Measurements from ENCODE around the gene AGPAT4.

DNA sequence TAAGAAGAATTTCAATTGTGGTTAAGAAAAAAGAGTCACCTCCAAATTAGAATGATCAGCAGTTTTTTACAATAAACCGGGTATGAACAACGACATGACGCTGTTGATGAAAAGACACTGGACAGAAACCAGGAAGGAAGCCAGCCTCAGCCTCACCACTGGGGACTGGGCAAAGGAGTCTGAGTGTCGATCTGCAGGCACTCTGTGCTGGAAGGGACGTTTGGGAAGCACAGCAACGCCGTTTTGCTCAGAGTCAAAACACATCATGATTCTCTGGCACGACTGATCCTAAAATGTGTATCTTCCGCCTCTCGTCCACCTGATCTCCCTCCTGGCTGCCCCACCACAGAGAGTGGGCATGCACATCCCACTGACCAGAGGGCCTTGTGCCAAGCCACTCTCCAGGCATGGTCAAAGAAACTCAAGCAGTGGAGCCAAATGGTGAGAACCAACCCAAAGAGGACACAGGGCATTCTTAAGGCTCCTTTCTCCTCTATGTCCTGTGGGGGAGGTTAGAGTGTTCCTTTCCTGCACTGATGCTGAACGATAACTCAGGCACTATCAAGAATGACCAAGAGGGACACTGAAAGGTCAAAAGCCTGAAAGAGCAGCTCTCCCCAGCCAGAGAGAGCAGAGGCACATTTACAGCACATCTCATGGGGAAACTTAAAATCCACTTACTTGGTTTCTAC lies 68.8 kb downstream of the AGPAT4 start:
- TF ChIP-seq POLR2AphosphoS5 (IDR thresholded peaks at IDR 0.05; ENCODE audit: borderline replicate concordance, low read depth, low read length) (no peak), EZH2 (IDR thresholded peaks at IDR 0.05) (no peak), FOXP2 (optimal IDR thresholded peaks at IDR 0.05; ENCODE audit: control extremely low read depth, extremely low read length, insufficient read depth) (no peak)

All from SK-N-MC (cell line).